Right kidney (tissue), 9 donors: Measurements from ENCODE around the gene MS4A8.
"Not testable (repeated sequence)": the region's sequence is repeated elsewhere in the genome, so short reads cannot be mapped to it uniquely, and the experiment has no call there.

Experiments
- DNase-seq: peaks from one replicate; pipeline ENCODE4 v3.0.0-alpha.2; 2016
- long read RNA-seq, 8 donors: transcript quantifications; one replicate each; lab custom pipeline, GENCODE V29; 2026

MS4A8 gene
- long read RNA-seq, donor 1: 0 reads
- long read RNA-seq, donor 2: 0 reads
- long read RNA-seq, donor 3: 0 reads
- long read RNA-seq, donor 4: 0 reads
- long read RNA-seq, donor 5: 0 reads
- long read RNA-seq, donor 6: 0 reads
- long read RNA-seq, donor 7: 0 reads
- long read RNA-seq, donor 8: 0 reads

GRCh38 chr11:60699284-60699691 is at the start of gene MS4A8:
Gene MS4A8 (plus strand): TSS chr11:60699612. CDS start chr11:60700861, 1,249 bp downstream.
- DNase-seq: no peak

- no peak for DNase-seq
Measured at GRCh38 chr11:60657888-60658287, 41.5 kb upstream of the MS4A8 start.

GRCh38 chr11:60658409-60658808 is 41.0 kb upstream of the MS4A8 start:
- DNase-seq: no peak

GRCh38 chr11:60672255-60672654 is 27.2 kb upstream of the MS4A8 start:
- DNase-seq: no peak

- not testable (repeated sequence) for DNase-seq
Measured at GRCh38 chr11:60678231-60678630, 21.2 kb upstream of the MS4A8 start.

GRCh38 chr11:60679879-60680278 is 19.5 kb upstream of the MS4A8 start:
- DNase-seq: no peak

GRCh38 chr11:60680455-60681119 is 18.8 kb upstream of the MS4A8 start:
- DNase-seq: no peak

- DNase-seq: not testable (repeated sequence)
Measured at GRCh38 chr11:60684541-60684848, 14.9 kb upstream of the MS4A8 start.

- no peak for DNase-seq
Measured at GRCh38 chr11:60691661-60692060, 7.8 kb upstream of the MS4A8 start.

GRCh38 chr11:60699936-60700335 is 524 bp downstream of the MS4A8 start:
- DNase-seq: no peak

- no peak for DNase-seq
Measured at GRCh38 chr11:60700689-60701468, 1.5 kb downstream of the MS4A8 start.

GRCh38 chr11:60701469-60701818 is 2.0 kb downstream of the MS4A8 start:
- DNase-seq: no peak

- DNase-seq: no peak
Measured at GRCh38 chr11:60703374-60703773, 4.0 kb downstream of the MS4A8 start.

- DNase-seq: no peak
Measured at GRCh38 chr11:60705895-60706294, 6.5 kb downstream of the MS4A8 start.

- DNase-seq: no peak
Measured at GRCh38 chr11:60706931-60707330, 7.5 kb downstream of the MS4A8 start.

- no peak for DNase-seq
Measured at GRCh38 chr11:60710482-60710881, 11.1 kb downstream of the MS4A8 start.

GRCh38 chr11:60711276-60711675 is 11.9 kb downstream of the MS4A8 start:
- no peak for DNase-seq

- not testable (repeated sequence) for DNase-seq
Measured at GRCh38 chr11:60713423-60713822, 14.0 kb downstream of the MS4A8 start.

GRCh38 chr11:60717956-60718355 is 18.5 kb downstream of the MS4A8 start:
- no peak for DNase-seq

- DNase-seq: no peak
Measured at GRCh38 chr11:60718524-60719316, 19.3 kb downstream of the MS4A8 start.

- no peak for DNase-seq
Measured at GRCh38 chr11:60719391-60719790, 20.0 kb downstream of the MS4A8 start.

- no peak for DNase-seq
Measured at GRCh38 chr11:60720460-60720859, 21.0 kb downstream of the MS4A8 start.

GRCh38 chr11:60724420-60724819 is 25.0 kb downstream of the MS4A8 start, which contains the start of gene MS4A18:
Gene MS4A18 (plus strand): TSS chr11:60724720.
- no peak for DNase-seq
